DMS153 treated with DMSO at 0.1 percent for 48 hours (cell line): ENCODE results near the gene SRSF12.
"Not testable (repeated sequence)": the region's sequence is repeated elsewhere in the genome, so short reads cannot be mapped to it uniquely, and the experiment has no call there.

Experiments
- DNase-seq: peaks from one replicate; lab custom pipeline; 2025; ENCODE audit not compliant: unreplicated experiment; lab: John Stamatoyannopoulos, UW

The SRSF12 gene

DNA sequence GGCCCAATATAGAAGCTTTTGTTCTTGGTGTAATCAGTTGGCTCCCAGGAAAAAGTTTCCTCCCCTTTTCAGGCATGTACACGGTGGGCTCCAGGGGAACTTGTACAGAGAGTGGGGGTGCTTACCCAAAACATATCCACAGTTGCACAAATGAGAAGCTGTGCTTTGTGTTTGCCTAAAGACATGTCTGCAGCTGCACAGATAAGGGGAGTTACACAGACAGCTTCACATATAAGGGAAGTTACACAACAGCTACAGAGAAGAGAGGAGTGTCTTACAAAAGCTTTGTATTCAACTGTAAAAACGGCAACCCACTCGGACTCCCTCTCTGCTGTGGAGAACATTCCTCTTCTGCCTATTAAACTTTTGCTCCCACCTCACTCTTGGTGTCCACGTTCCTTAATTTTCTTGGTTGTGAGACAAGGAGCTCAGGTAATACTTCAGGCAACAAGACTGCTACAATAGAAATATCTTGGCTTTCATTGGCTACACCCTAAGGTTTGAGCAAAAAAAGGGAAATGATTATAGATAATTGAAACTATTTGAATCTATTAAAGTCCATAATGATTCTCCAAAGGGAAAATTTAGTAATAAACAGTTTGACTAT lies 44.8 kb downstream of the SRSF12 start:
- no peak for DNase-seq

DNA sequence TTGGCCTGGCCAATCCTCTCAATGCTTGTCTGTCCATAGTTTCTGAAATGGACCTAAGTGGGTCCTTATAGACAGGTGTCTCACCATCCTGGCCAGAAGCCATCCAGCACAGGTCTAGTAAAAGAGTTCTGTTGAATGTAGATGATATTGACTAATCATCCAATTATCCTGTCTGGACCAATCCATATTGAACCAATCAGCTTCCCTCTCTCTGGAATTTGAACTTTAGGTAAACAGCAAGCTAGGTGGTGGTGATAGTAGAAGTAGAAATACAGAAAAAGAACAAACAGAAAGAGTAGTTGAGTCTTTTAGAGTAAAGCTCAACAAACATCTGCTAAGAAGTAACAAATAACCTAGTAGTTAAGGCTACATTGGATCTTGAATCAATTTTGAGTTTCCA lies 46.8 kb downstream of the SRSF12 start:
- no peak for DNase-seq

DNA sequence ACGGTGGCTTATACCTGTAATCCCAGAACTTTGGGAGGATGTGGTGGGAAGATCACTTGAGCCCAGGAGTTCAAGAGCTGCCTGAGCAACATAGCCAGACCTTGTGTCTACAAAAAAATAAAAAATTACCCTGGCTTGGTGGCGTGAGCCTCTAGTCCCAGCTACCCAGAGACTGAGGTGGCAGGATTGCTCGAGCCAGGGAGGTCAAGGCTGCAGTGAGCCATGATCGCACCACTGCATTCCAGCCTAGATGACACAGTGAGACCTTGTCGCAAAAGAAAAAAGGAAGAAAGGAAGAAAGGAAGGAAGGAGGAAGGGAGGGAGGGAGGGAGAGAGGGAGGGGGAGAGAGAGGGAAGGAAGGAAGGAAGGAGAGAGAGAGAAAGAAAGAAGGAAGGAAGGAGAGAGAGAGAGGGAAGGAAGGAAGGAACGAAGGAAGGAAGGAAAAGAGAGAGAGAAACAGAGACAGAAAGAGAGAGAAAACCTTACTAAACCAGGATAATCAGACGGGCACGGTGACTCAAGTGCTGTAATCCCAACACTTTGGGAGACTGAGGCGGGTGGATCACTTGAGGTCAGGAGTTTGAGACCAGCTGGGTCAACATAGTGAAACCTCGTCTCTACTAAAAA lies 48.2 kb downstream of the SRSF12 start:
- DNase-seq, result no peak

DNA sequence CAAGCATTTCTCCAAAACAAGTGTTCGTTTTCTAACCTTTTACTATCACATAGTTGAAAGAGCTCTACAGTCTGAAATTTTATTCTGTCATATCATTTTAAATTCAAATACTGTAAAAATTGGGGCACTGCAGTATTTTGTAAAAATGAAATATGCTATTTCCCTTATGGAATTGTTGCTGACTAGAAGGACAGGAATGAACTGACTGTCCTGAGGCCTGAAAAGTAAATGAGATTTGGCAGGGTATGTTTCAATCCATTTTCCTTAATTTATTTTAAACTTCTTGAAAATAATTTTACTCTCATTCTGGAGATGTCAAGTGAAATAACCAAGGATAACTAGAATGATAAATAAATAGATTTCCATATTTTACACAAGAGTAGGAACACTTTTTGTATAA lies 49.2 kb downstream of the SRSF12 start:
- no peak for DNase-seq

DNA sequence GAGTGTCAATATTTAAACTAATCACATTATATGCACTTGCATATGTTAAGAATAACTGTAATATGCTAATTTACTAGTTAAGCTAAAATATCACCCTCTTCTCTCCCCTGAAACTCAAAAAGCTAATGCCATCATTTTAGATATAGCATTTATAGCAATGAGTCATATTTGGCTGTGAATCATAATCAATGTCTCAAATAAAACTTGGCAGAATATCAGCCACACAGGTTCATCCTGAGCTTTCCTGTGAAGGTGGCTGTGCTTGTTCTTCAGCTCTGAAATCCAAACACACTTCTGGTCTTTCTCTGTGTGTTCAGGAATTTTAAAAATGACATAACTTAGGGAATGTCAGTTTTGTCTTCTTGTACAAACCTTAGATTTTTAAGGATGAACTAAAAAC lies 50.1 kb downstream of the SRSF12 start:
- DNase-seq, result no peak

DNA sequence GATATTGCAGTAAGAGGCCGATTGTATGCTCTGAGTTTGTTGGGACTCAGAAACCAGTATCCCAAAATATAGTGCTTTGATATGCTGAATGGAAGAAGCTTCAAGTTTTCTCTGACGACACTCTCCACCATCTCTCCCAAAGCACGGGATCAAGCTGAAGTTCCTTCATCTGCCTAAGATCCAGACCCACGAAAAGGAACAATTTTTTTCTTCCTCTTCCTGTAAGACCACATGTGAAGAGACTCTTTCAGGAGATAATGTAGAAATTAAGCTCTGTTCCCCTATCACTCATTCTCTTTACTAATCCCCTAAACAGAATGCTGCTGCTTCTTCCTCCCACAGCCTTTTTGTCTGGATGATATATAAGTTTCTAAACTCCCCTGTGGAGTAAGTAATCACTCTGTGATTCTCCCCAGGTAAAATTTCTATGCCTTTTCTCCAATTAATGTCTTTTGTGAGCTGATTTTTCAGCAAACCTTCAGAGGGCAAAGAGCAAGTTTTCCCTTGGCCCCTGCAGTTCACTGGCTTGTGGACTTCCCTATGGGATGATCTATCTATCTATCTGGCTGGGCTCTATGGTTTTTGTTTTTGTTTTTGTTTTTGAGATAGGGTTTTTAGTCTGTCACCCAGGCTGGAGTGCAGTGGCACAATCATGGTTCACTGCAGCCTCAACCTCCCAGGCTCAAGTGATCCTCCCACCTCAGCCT lies 50.8 kb downstream of the SRSF12 start:
- no peak for DNase-seq

DNA sequence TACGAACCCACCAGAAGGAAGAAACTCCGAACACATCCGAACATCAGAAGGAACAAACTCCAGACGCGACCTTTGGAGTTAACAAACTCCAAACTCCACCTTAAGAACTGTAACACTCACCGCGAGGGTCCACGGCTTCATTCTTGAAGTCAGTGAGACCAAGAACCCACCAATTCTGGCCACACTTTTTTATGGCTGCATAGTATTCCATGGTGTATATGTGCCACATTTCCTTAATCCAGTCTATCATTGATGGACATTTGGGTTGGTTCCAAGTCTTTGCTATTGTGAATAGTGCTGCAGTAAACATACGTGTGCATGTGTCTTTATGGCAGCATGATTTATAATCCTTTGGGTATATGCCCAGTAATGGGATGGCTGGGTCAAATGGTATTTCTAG lies 51.8 kb downstream of the SRSF12 start:
- DNase-seq, result not testable (repeated sequence)

DNA sequence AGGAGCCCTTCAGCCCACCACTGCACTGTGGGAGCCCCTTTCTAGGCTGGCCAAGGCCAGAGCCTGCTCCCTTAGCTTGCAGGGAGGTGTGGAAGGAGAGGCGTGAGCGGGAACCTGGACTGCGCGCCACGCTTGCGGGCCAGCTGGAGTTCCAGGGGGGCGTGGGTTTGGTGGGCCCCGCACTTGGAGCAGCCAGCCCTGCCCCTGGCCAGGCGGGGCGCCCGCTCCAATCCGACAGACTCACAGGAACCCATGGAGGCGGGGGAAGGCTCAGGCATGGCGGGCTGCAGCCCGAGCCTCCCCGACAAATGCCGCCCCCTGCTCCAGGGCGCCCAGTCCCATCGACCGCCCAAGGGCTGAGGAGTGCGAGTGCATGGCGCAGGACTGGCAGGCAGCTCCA lies 52.9 kb downstream of the SRSF12 start:
- DNase-seq, result not testable (repeated sequence)

DNA sequence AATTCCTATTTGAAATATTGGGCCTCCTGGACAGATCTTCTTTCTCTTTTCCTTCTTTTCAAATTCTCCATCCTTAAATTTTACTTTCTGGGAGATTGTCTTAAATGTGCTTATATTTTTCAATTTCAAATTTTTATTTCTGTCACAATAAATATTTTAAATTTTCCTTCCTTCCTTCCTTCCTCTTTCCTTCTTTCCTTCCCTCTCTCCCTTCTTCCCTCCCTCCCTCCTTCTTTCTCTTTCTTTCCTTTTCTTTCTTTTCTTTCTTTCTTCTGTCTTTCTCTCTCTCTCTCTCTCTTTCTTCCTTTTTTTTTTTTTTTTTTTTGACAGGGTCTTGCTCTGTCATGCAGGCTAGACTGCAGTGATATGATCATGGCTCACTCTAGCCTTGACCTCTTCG lies 54.0 kb downstream of the SRSF12 start:
- no peak for DNase-seq

DNA sequence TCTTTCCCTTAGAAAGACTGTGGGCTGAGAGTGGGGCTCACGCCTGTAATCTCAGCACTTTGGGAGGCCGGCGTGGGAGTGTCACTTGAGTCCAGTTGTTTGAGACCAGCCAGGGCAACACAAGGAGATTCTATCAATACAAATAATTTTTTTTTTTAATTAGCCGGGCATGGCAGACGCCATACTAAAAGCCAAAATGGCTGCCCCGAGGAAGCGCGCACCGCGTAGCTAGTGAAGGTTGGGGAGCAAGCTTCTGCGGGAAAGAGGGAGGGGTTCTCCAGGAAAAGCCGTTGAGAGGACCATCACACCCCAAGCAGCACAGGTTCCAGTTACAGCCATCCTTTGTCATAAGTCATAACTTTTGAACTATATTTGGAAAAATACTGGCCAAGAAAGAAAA lies 58.6 kb downstream of the SRSF12 start:
- no peak for DNase-seq

DNA sequence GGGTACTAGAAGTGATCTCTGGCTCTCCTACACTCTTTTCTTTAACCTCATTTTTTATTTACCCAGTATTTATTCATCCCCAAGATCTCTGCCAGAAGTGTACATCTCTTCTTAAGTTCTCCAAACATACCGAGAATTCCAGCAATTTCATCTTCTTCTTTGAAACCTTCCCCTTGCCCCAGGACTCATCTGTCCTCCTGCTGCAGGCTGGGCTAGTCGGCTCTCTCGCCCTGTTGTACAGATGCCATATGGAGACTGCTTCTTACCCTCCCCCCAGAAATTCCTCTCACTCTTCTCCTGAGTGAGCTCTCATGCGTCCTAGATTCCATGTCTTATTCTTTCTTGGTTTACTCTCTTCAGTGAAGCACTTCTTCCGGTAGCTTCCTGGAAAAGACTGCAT lies 59.2 kb downstream of the SRSF12 start:
- no peak for DNase-seq

DNA sequence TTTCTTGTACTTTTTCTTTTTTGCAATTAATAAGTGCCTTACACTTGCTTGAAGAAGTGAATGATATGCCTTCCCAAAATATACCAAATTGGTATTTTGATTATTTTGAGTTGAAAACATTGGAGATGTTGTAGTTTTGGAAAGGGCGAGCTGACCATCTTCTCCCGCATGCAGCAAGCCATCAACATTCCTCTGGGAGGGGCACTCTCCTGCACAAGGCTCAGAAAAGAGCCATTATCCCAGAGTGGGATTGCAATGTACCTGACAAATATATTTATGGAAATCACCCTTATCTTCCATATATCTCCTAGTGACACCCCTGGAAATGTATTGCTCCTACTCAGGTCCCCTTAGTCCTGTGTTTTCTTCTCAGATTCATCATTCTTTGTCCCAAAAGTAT lies 60.1 kb downstream of the SRSF12 start:
- no peak for DNase-seq

DNA sequence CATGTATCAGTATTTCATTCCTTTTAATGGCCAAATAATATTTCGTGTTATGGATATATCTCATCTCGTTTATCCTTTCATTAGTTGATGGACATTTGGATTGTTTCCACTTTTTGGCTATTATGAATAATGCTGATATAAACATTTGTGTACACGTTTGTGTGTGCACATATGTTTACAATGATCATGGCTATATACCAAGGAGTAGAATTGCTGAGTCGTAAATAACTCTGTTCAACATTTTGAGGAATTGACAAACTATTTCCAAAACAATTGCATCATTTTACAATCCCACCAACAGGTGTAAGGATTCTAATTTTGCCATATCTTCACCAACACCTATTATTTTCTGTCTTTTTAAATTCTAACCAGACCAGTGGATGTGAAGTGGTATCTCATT lies 63.7 kb downstream of the SRSF12 start:
- no peak for DNase-seq

DNA sequence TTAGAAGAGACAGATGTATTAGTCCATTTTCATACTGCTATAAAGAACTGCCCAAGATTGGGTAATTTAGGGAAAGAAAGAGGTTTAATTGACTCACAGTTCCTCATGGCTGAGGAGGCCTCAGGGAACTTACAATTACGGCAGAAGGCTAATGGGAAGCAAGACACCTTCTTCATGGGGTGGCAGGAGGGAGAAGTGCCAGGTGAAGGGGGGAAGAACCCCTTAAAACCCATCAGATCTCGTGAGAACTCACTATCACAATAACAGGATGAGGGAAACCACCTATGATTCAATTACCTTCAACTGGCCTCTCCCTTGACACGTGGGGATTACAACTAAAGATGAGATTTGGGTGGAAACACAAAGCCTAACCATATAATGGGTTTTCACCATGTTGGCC lies 66.2 kb downstream of the SRSF12 start:
- no peak for DNase-seq

DNA sequence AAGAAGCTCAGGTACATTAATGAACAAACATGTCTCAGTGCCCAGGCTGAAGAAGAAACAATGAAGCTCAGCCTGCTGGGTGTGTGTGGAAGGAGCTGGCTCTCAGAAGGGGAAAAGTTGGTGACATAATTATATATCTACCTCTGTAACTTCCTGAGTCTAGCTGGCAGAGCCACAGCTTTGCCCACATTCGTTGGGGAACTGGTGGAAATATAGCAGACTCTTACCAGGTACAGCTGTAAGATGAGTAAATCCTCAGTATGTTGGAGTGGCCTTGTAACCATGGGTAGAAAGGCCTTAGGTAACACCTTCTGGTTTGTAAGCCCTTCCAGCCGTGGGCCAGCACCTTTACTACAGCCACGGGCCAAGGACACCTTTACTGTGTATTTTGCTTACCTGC lies 67.2 kb downstream of the SRSF12 start:
- no peak for DNase-seq

DNA sequence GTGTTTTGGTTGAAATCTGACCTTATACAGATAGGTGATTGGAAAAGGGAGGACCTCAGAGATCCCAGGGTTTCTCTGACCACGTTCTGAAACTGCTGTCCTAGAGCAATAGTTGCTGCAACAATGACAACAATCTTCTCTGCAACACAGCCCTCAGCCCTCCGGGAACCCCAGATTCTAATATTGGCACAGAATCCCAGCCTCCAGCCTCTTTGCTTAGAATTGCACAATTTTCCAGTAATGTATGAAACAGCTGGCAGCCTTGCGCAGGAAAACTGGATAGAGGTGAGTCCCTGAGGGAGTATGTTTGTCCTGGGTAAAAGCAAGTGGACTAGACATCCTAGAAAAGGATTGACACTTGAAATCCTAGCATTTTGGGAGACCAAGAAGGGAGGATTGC lies 67.7 kb downstream of the SRSF12 start:
- no peak for DNase-seq

DNA sequence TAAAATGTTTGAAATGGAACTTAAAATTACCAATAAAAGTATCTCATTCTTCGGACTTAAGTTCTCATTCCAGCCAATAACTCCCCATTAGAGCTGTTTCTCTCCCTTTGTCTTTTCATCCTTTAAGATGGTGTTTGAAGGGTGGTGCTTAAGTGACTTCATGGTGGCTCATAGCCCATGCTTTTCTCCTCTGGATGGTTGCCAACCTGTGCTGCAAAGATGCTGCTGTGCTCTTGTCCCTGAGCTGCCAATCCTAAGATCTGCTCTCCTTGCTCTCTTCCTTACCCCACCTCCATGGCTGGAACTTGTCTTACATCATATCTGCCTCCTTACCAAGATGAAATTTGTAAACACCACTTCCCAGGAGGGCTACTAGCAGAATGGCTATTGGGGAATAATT lies 68.9 kb downstream of the SRSF12 start:
- DNase-seq, result no peak

DNA sequence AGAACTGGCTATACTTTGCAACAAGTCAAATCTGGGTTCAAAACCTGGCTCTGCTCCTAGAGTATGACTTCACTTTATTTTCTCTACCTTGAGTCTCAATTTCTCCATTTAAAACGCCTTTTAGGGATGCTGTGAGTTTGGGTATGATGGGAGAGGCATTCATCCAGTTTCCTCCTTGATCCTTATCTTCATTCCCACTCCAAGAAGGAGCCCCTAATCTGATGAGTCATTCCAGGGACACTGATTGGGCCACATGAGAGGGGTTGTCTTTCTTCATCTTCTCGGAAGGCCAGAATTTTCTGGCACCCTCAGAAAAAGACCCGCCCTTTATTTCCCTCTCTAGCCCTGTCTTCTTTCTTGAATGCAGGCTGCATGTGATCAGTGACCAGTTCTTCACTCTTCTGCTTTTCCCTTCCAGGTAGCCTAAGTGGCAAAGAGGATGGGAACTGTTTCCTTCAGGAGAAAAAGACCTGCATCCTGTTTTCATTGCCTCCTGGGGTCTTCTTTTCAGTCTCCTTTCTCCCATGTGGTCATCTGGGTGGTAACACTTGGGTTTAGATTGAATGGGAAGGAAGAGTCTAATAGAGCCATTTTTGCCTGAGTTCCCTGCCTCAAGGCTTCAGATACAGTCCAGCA lies 69.5 kb downstream of the SRSF12 start:
- DNase-seq, result no peak

DNA sequence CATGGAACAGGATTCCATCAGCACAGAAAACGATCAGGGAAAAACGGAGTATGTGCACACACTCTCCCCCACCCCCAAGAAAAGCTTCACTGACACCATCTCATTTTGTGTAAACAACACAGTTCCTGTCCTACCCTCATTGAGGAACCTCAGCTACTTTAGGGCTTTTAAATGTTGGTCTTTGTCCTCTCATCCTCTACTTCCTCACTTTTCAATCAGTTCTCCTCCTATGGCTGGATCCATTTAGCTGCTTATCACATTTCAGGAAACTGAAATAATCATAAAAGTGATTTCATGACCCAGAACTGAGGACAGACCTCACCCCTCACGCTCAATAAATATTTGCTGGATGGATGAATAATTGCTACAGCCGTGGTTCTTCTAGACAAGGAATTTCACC lies 70.4 kb downstream of the SRSF12 start:
- no peak for DNase-seq
